Testis (tissue), 3 donors: ENCODE measurements around the gene KRTAP2-4. TPM values are rescaled to one million over a fixed set of nuclear protein-coding genes. Genes with fewer than 3 reads are reported as not detected.
"Not testable (repeated sequence)": the region's sequence is repeated elsewhere in the genome, so short reads cannot be mapped to it uniquely, and the experiment has no call there.

Source experiments
- DNase-seq: peaks from one replicate; pipeline ENCODE4 v3.0.0-alpha.2; 2019
- H3K27ac ChIP-seq, 2 donors: fragments of 200-600 bp; sonication (generic); one replicate each; pipeline ENCODE4 v1.5.1; 2019
- H3K27me3 ChIP-seq: fragments of 200-600 bp; sonication (generic); one replicate; pipeline ENCODE4 v1.5.1; 2019
- H3K36me3 ChIP-seq: fragments of 200-600 bp; sonication (generic); one replicate; pipeline ENCODE4 v1.5.1; 2017; ENCODE audit warnings: low read depth; ENCODE audit errors: missing control alignments
- H3K4me1 ChIP-seq: fragments of 200-600 bp; sonication (generic); one replicate; pipeline ENCODE4 v1.5.1; 2019
- H3K4me3 ChIP-seq, 2 donors: fragments of 200-600 bp; sonication (generic); one replicate each; pipeline ENCODE4 v1.5.1; 2017 to 2019
- H3K9me3 ChIP-seq: fragments of 200-600 bp; sonication (generic); one replicate; pipeline ENCODE4 v1.5.1; 2017
- CTCF ChIP-seq, 3 experiments: fragments of 450-650 bp in 2 of 3; fragments of 200-600 bp in 1 of 3; sonication (generic) in 1 of 3; IDR thresholded peaks; one replicate each; pipeline ENCODE4 v1.5.1; 2016 to 2019; ENCODE audit warnings: antibody characterized with exemption in 3 of 3, mild to moderate bottlenecking in 2 of 3, moderate library complexity in 1 of 3
- POLR2A ChIP-seq: fragments of 450-650 bp; IDR thresholded peaks from one replicate; pipeline ENCODE4 v1.6.1; 2017; ENCODE audit warnings: antibody characterized with exemption, mild to moderate bottlenecking, moderate library complexity
- WGBS, 2 donors: methylation state at CpG; one replicate each; pipeline ENCODE4 v1.1.5; 2018; 5-methylcytosine and 5-hydroxymethylcytosine counted together
- intact Hi-C: fragments of 100-400 bp; cut with DNase I; formaldehyde crosslinking; loops from one replicate; pipeline ENCODE4 v1.15.1; 2023; ENCODE audit warnings: low total_unique reads
- polyA plus RNA-seq: library from polyadenylated mRNA; stranded (reverse); fragments of 350-450 nt; fragmentation: Illumina TruSeq; extraction: RNeasy Lipid Tissue Mini Kit (QIAGEN cat#74804); gene quantifications from one replicate; pipeline ENCODE4 v1.2.3, GENCODE V29; 2014; ENCODE audit warnings: low read depth, low replicate concordance; ENCODE audit not compliant: insufficient read depth
- total RNA-seq, 2 donors: library from RNA; depleted of rRNA; stranded (reverse); fragments of >200 nt; gene quantifications; one replicate each; pipeline ENCODE4 v1.2.3, GENCODE V29; 2016

The KRTAP2-4 gene
- total and polyA plus RNA-seq, 3 donors from 2014 or later = not detected

- WGBS, 2 donors = 89 to 91% methylated on average over 7 of the region's 7 CpGs
- intact Hi-C loops = no loop called here
Observed at GRCh38 chr17:41096055-41096454, 30.4 kb upstream of the KRTAP2-4 start.

GRCh38 chr17:41088760-41089352 lies 23.2 kb upstream of the KRTAP2-4 start:
- DNase-seq, intact Hi-C loops, H3K9me3 ChIP-seq, H3K27me3 ChIP-seq, H3K4me3 ChIP-seq, H3K27ac ChIP-seq, H3K36me3 ChIP-seq, H3K4me1 ChIP-seq: not testable (repeated sequence)
- 62 to 75% methylated on average over 4 of the region's 4 CpGs for WGBS, 2 donors

More at GRCh38 chr17:41096055-41096454, 30.4 kb upstream of the KRTAP2-4 start:
- Histone ChIP-seq H3K9me3 (no peaks in the 10 kb centered on the region), H3K27me3 (no peaks in the 10 kb centered on the region), H3K27ac (no peak overlapping the region), H3K36me3 (no peaks in the 10 kb centered on the region), H3K4me1 (no peaks in the 10 kb centered on the region), H3K4me3 (no peak overlapping the region)
- DNase-seq = no peak
- TF ChIP-seq POLR2A = no peak
- no peak for TF ChIP-seq CTCF (IDR thresholded peaks at IDR 0.05)

GRCh38 chr17:41084100-41084856 lies 18.6 kb upstream of the KRTAP2-4 start, which contains the start of gene KRTAP4-7:
KRTAP4-7 (plus strand) TSS chr17:41084150; CDS start chr17:41084207, 57 bp downstream.
- H3K4me3 ChIP-seq, H3K27ac ChIP-seq, DNase-seq, H3K27me3 ChIP-seq, H3K9me3 ChIP-seq, H3K4me1 ChIP-seq, intact Hi-C loops, H3K36me3 ChIP-seq: not testable (repeated sequence)
- 73 to 83% methylated on average over 5 to 11 of the region's 14 CpGs for WGBS, 2 donors

GRCh38 chr17:41083427-41083826 lies 17.7 kb upstream of the KRTAP2-4 start:
- DNase-seq, H3K36me3 ChIP-seq, H3K9me3 ChIP-seq, H3K27me3 ChIP-seq, intact Hi-C loops, H3K4me1 ChIP-seq, H3K27ac ChIP-seq, H3K4me3 ChIP-seq: not testable (repeated sequence)
- 76 to 78% methylated on average over 2 of the region's 2 CpGs for WGBS, 2 donors

GRCh38 chr17:41082626-41083025 lies 16.9 kb upstream of the KRTAP2-4 start:
- no peaks in the 10 kb centered on the region for H3K9me3 ChIP-seq
- no peak for TF ChIP-seq POLR2A
- TF ChIP-seq CTCF (IDR thresholded peaks at IDR 0.05) = no peak
- no peaks in the 10 kb centered on the region for H3K4me1 ChIP-seq
- WGBS, 2 donors = 49 to 61% methylated on average over 4 of the region's 4 CpGs
- DNase-seq = no peak
- H3K4me3 ChIP-seq = no peak overlapping the region
- no peak overlapping the region for H3K27ac ChIP-seq
- intact Hi-C loops = no loop called here
- H3K36me3 ChIP-seq = no peaks in the 10 kb centered on the region
- H3K27me3 ChIP-seq = no peaks in the 10 kb centered on the region

- intact Hi-C loops = no loop called here
- Histone ChIP-seq H3K27ac (no peak overlapping the region), H3K4me1 (no peaks in the 10 kb centered on the region), H3K9me3 (no peaks in the 10 kb centered on the region), H3K36me3 (no peaks in the 10 kb centered on the region), H3K27me3 (no peaks in the 10 kb centered on the region), H3K4me3 (no peak overlapping the region)
- TF ChIP-seq CTCF (IDR thresholded peaks at IDR 0.05) (no peak), POLR2A (no peak)
- DNase-seq = no peak
Observed at GRCh38 chr17:41076788-41077187, 11.1 kb upstream of the KRTAP2-4 start.
